Fibroblast of peridontal ligament (primary cell): Measurements from ENCODE around the gene GNLY.
"Not testable (repeated sequence)": the region's sequence is repeated elsewhere in the genome, so short reads cannot be mapped to it uniquely, and the experiment has no call there.

Source experiments
- DNase-seq: peaks from one replicate; pipeline ENCODE4 v3.0.0-alpha.2; 2010; ENCODE audit errors: extremely low read depth

The GNLY gene

DNA sequence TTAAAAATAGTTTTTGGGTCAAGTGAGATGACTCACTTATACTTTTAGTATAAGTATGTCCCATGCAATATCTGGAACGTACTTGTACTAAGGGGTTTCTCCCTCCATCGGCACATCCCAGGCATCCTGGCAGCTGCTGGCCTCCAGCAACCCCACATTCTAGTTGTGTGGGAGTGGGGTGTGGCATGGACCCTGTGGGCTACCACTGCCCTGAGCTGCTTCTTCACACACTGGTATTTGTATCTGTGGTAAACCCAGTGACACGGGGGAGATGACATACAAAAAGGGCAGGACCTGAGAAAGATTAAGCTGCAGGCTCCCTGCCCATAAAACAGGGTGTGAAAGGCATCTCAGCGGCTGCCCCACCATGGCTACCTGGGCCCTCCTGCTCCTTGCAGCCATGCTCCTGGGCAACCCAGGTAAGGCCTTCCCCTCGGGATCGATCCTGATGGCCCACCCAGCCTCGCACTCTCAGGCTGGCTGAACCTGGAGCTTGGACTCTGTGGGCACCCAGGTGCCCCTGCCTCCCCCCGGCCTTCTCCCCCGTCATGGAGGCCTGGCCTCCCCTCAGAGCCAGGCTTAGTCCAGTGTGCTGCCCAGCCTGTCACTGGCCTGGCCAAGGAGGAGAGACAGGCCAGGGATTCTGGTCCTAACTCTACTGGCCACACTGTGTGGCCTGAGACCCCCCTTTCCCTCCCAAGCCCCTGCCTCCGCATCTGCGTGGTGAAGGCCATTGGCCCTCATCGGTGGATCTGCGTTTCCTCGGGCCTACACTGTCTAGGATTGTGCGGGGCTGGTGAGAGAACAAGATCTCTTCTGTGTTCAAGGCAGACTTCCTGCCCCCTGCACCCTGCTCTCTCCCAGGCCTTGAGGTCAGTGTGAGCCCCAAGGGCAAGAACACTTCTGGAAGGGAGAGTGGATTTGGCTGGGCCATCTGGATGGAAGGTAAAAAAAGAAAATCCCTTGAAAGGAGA, at the start of gene GNLY:
Gene GNLY, plus strand, starts transcription at position 307 of the 974 bp plus-strand sequence. Its CDS starts 61 bp downstream, at position 368.
- no peak for DNase-seq

DNA sequence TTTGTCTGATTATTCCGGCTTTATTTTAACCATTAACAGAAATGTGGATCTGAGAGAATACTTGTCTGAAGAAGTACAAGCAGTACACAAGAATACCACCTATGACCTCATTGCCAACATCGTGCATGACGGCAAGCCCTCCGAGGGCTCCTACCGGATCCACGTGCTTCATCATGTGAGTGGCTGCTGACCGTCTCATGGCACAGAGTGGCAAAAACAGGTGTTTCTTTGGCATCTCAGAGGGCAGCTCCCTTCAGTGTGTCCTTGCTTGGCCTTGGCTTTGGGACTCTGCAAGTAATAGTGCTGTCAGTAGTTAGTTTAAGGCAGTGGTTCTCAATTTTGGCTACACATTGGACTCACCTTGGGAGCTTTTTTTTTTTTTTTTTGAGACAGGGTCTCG, 49.2 kb upstream of the GNLY start:
- no peak for DNase-seq

DNA sequence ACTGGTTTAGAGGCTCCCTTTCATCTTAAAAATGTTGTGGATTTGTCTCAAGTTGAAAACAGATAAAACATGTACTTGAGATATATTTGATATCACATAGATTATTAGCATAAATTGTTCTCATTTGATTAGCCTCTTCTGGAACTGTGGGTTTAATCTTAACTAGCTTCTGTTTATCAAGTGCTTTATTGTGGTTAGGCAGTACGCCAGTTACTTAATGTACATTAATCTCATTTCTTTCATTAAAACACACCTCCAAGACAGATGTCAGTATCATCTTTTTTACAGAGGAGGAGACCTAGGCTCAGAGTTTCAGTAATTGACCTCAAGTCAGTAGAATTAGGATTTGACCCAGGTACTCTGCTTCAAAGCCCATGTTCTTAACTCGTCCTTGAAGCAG, 48.0 kb upstream of the GNLY start:
- DNase-seq, result no peak

DNA sequence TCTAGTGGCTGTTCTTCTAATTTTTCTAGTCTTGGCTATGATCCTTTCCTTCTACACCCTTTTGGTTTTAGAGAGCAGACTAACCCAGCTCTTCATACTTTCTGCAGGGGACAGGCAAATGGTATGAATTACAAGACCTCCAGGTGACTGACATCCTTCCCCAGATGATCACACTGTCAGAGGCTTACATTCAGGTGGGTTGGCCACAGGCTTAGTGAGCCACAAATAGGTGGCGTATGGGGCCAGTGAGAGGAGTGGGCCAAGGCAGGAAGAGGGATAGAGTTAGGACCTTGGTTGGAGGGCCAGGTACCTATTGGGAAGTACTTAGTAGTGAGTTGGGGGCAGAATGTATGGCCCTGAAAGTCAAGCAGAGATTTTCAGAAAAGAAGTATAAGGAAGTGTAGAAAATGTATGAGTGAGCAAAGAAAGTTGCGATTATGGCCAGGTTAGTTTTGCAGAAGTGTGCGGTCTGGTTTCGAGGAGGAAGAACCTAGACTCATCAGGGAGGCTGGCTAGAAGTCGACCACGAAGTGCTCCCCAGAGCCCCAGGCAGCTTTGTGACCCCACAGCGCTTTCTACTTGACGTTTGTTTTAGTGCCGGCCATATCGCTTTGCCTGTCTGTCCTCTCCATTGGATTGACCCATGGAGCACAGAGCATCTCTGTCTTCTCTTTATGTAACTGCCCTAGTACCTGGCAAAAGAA, 46.2 kb upstream of the GNLY start:
- DNase-seq, result no peak

DNA sequence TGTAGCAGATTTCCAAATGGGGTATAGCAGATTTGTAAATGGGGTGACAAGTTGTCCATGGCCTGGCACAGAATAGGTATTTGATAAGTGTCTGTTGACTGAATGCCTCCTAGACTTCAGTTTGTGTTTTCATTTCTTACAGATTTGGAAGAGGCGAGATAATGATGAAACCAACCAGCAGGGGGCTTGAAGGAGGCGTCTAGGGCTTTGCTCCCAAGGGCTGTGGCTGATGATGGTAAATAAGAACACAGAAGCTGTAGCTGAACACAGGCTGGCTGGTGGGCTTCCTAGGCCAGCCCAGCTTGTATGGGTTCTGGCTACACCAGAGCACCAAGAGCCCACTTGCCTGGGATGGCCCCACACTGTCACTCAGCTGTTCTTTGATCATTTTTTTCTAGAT, 45.5 kb upstream of the GNLY start:
- DNase-seq, result peak; percentile 73

DNA sequence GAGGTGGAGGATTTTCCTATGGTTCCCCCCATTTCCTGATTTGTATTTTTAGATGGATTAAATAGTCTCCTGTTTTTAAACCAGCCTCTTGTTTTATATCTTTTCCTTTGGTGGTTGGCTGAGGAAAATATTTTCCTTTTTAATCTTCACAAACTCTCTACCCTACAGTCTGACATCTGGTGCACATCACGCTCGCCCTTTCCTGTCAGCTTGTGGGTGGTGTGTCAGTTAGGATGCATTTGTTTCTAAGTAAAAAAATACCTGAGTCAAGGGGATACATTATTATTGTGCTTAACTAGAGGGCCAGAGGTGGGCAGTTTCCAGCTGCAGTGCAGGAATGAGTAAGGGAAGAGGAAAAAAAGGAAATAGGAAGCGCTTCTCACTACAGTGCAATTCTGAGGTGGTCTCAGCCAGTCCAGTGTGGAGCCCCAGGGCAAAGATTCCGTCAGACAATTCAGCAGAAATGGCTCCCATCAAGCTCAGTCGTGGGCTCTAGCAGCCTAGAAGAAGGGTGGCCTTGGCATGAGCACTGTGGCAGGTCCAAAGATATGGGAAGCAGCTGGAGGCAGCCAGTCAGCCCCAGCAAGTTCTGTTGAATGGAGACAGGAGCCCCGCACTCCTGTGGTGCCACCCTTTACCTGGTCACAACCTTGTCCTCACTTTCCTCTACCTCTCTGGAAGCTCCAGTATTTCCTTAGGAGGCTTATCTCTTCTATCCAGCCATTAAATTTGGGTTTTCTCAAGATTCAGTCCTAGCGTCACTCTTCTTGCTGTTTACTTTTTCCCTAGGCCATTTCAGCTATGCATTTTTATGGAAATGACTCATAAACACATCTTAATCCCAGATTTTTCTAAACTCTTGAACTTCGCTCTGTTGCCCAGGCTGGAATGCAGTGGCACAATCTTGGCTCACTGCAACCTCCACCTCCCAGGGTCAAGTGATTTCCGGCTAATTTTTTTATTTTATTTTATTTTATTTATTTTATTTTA, 44.7 kb upstream of the GNLY start:
- peak; percentile 84 for DNase-seq

DNA sequence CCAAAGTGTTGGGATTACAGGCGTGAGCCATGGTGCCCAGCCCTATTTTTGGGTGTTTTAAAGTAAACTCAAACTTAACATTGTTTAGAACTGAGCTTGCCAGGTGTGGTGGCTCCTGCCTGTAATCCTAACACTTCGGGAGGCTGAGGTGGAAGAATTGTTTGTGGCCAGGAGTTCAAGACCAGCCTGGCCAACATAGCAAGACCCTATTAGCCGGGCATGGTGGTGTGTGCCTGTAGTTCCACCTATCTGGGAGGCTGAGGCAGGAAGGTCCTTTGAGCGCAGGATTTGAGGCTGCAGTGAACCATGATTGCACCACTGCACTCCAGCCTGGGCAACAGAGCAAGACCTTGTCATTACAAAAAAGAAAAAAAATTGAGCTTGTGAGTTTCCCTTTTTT, 43.7 kb upstream of the GNLY start:
- no peak for DNase-seq

DNA sequence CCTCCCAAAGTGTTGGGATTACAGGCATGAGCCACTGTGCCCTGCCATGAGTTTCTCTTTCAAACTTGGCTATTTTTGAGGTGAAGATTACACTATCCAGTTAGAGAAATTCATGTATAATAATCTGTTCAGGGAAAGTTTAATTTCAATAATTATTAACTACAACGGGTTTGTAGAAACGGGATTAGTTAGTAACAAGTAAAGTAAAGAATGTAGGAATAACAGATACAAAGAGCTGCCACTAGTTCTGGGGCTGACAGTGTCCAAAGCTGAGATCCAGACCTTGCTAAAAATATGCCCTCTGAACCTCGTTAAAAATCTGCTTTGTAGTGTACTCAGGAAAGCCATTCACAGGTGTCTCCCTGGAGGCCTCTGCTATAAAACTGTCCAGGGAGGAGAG, 43.1 kb upstream of the GNLY start:
- no peak for DNase-seq

DNA sequence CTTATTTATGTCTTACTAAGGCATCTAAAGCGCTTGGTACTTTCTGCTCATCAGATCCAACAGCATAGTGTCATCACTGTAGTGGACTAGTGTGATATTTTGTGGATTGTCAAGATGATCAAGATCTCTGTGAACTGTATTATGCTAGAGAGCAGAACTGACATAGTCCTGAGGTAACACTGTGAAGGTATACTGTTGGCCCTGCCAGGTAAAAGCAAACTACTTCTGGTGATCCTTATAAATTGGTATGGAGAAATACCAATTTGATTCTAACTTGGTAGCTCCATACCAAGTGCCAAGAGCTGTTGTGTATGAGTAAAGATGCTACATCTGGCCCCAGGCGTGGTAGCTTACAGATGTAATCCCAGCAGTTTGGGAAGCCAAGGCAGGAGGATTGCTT, 42.1 kb upstream of the GNLY start:
- DNase-seq, result no peak

DNA sequence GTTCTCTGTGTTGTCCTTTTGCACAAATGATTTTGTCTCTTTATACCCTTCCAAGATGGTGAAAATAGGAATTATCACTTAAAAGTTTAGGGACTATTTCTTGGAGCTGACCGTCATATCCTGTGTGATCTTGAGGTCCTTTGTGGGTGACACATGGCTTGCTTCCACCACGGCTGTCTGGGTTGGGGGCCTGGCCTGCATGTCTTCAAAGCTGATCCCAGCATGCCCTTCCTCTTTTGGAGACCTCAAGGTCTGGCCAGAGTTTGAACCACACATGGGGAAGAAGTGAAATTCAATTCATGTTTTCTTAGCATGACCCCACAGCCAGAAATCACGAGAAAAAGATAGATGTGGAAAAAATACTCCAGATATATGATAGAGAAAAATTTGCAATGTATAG, 40.2 kb upstream of the GNLY start:
- DNase-seq, result no peak

DNA sequence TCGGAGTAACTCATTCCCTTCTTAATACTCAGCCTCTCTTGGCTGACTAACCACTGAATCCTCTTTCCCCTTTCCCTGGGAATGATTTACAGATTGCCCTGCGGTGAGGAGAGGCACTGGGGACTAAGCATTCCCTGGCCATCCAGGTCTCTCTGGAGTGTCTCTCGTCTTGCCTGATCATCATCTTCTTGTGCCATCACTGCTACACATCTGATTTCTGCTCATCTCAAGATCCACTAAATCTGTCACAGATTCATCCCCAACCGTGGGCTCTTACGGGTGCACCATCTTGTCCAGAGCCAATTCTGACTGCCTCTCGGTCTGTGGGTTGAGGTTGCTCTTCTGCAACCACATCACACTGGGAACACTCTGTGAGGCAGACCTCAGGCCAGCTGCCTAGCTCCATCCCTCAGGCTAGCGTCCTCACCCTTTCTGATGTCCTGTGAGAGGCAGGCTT, 38.2 kb upstream of the GNLY start:
- DNase-seq, result peak; percentile 80

DNA sequence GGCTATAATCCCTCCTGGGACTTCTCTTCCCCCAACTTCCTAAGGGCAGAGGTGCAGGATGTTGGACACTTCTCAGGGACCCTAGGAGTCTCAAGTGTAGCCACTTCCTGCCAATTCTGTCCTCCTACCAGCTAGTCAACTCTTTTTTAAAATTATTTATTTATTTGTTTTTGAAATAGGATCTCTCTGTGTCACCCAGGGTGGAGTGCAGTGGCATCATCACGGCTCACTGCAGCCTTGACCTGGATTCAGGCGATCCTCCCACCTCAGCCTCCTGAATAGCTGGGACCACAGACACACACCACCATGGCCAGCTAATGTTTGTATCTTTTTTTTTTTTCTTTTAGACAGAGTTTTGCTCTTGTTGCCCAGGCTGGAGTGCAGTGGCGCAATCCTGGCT, 37.7 kb upstream of the GNLY start:
- DNase-seq, result no peak

DNA sequence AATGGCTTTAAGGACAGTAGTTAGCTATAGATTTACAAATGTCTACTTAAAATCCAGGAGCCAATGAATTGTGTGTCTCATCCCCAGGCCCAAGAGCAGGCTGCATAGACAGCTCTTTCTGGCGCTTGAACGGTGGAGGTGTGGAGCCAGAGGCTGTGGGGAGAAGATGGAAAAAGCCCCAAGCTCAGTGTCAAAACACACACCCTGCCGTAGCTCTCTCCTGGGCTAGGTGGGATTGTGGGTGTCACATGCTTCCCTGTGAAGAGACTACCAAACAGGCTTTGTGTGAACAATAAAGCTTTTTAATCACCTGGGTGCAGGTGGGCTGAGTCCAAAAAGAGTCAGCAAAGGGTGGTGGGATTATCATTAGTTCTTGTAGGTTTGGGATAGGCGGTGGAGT, 36.8 kb upstream of the GNLY start:
- DNase-seq, result not testable (repeated sequence)

DNA sequence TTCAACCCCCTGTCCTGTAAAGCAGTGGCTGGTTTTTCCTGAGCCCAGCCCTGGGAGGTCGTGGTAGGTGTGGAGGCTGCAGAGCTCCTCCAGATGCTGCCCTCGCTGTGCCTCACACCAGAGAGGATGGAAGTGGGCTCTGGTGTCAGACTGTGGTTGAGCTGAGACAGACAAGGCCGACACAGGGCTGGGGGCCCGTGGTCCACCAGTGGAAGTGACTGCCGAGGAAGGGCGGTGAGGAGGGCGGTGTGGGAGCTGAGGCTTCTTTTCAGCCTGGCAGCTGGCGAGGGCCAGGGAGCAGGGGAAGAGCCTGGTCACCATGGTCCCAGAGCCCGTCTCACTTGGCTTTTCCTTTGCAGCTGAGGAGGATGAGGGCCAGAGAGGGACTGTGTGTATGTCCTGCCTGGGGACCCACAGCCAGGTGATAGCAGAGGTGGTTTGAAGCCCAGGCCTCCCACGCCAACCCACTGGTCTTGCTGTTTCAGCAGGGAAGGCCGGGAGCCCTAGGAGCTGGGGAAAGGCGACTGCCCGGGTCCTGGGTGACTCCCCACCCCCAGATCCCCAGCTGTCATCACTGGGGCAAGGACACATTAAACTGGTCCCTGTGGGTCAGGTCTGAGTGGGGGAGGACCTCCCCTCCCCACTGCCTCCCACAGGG, 34.7 kb upstream of the GNLY start:
- DNase-seq, result no peak

DNA sequence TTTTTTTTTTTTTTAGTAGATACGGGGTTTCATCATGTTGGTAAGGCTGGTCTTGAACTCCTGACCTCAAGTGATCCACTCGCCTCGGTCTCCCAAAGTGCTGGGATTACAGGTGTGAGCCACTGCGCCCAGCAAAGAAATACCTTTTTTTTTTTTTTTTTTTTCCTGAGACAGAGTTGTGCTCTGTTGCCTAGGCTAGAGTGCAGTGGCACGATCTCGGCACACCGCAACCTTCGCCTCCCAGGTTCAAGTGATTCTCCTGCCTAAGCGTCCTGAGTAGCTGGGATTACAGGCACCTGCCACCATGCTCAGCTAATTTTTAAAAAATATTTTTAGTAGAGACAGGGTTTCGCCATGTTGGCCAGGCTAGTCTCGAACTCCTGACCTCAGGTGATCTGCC, 33.9 kb upstream of the GNLY start:
- not testable (repeated sequence) for DNase-seq

DNA sequence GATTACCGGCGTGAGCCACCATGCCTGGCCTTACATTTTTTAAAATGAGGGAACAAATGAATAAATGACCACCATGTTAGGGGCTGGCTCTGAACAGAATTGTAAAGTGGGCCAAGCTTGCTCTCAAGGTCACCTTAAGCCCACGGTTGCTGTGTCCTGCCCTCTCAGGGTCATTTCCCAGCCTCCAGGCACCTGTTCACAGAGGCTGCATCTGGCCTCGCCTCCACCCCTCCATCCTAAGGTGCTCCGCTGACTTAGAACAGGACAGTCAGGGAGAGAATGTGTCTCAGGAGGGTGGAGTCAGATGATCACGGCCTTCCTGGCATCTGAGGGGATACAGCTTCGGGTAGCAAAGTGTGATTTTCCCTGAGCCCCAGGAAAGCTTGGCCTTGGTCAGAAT, 33.4 kb upstream of the GNLY start:
- DNase-seq, result no peak

DNA sequence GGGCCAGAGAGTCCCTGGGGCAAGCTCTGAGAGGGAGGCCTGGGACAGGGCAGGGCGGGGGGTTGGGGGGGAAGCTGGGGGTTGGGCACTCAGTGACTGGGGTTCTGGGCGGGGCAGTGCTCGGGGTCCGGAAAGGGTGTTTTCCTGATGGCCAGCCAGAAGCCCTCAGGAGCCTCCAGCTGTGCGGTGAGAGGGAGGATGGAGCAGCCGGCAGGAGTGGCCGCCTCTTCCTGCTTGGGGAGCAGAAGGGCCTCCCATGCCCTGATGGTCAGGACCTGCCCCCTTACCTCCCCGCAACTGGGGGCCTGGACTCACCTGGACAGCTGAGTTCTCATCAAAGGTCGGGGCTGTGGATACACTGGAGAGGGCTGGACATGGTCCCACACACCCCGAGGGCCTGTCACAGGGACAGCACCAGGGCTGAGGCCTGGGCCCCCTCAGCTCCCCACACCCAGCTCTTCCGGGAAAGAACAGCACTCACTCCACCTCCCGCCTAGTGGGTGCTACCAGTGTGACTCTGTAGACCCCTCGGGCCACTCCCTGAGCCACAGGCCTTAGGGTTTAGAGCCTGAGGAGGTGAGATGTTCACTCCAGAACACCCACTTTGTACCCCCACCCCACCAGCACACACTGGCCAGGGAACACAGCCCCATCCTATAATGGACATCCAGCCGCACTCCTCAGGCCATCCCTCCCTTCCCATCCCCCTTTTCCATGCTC, 32.9 kb upstream of the GNLY start:
- DNase-seq, result no peak

DNA sequence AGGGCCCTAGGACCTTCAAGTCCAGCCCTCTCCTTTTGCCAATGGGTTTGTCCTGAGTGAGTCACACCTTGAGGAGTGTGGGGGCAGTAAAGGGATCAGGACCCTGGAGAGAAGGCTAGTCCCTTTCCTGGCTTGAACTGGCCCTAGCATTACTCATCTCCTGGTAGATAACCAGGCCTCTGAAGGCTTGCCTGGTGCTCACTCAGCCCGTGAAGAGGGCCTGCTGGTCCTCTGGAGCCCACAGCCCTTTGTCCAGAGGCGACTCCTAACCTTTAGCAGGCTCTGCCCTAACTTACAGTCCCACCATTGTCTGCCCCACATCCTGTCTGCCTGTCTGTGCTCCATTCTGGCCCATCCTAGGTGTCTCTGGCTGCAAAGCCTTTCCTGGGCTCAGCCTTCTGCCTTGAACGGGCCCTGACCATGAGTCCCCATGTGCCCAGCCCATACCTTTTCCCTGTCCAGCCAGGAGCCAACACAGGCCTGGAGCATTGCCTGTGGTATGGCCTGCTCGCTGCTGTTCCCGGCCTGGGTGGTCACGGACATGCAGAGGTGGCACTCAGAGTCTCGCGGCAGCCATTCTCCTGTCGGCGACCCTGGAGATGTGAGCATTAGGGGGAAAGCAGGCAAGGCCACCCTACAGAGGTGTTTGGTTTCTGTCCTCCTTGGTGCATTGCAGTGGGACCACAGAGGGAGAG, 31.1 kb upstream of the GNLY start:
- peak; percentile 84 for DNase-seq

DNA sequence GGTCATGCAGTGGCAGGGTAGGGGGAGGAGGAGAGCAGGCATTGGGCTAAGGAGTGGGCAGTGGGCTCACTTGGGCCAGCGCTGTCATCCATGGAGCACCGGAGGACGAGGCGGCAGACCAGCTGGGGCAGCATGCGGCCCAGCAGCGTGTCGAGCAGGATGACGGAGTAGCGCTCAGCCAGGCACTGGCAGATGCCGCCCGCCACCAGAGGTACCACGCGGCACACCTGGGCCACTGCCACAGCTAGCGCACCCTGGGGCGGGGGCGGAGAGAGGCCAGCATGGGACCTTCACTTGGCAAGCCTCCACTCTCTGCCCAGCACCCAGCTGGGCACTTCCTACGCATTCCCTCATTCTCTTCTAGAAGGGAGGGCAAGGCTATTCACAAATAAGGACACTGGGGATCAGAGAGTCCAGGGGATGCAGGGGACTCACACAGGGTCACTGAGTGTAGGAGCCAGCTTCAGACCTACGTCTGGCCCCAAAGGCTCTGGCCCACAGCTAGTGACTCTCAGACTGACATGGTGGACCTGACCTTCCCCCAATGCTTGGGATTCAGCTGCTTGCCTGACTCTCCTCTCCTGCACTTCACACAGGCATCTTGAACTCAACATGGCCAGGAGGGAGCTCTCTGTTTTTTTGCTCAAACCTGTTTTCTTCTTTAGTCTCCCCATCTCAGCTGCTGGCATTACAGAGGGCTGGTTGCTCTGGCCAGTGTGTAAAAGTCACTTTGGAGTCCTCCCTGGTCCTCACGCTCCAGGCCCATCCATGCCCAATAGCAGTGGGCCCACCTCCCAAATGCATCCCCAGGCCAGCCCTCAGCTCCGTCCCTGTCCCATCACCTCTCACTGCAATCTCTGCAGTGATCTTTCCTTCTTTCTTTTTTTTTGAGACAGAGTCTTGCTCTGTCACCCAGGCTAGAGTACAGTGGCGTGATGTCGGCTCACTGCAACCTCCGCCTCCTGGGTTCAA, 30.3 kb upstream of the GNLY start:
- DNase-seq, result no peak
